ENCODE results near the gene MYO5B. TPM values are rescaled to one million over a fixed set of nuclear protein-coding genes. Genes with fewer than 3 reads are reported as not detected.

MYO5B gene
- total and polyA plus RNA-seq, 2 experiments from 2014 or later, result 20.3 to 41.9 TPM

DNA sequence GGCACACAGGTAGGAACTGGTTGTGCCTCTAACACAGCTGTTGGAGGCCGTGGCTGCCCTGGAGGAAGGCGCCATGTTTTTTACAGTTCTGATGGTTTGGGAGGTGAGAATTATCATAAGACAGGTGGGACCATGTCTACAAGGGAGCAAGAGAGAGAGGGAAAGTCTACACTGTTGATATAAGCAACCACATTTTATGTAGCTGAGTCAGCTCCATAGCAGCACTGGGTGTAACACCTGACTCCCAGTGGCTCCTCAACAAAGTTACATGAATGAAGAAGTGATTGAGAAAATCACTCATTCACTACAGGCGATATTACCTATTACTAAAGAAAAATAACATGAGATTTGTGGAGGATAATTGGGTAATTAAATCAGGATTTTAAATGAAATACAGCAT is 340.3 kb downstream of the MYO5B start:
- H3K4me2 ChIP-seq, result no peak overlapping the region
- H3K9me2 ChIP-seq (replicated peaks; ENCODE audit: insufficient read depth), result no peaks in the 10 kb centered on the region
- H3K9me3 ChIP-seq (ENCODE audit: low read depth), result no peaks in the 10 kb centered on the region
- no peak overlapping the region for H3K4me3 ChIP-seq
- no peak overlapping the region for H3K27ac ChIP-seq
- no peak for DNase-seq (ENCODE audit: low spot score)
- H3K79me2 ChIP-seq, result no peaks in the 10 kb centered on the region
- no peak overlapping the region for H2AFZ ChIP-seq
- no peaks in the 10 kb centered on the region for H3K27me3 ChIP-seq
- H3K4me1 ChIP-seq (ENCODE audit: insufficient read depth), result peaks cover 15% of the 10 kb centered on the region
- TF ChIP-seq EZH2 (IDR thresholded peaks at IDR 0.05; ENCODE audit: borderline replicate concordance) (no peak), EZH2phosphoT487 (IDR thresholded peaks at IDR 0.05; ENCODE audit: low read depth, severe bottlenecking, unreplicated experiment) (no peak)
- TF ChIP-seq, protein P1, sequence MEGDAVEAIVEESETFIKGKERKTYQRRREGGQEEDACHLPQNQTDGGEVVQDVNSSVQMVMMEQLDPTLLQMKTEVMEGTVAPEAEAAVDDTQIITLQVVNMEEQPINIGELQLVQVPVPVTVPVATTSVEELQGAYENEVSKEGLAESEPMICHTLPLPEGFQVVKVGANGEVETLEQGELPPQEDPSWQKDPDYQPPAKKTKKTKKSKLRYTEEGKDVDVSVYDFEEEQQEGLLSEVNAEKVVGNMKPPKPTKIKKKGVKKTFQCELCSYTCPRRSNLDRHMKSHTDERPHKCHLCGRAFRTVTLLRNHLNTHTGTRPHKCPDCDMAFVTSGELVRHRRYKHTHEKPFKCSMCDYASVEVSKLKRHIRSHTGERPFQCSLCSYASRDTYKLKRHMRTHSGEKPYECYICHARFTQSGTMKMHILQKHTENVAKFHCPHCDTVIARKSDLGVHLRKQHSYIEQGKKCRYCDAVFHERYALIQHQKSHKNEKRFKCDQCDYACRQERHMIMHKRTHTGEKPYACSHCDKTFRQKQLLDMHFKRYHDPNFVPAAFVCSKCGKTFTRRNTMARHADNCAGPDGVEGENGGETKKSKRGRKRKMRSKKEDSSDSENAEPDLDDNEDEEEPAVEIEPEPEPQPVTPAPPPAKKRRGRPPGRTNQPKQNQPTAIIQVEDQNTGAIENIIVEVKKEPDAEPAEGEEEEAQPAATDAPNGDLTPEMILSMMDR (IDR thresholded peaks at IDR 0.05; ENCODE audit: poor library complexity), result no peak
- no peaks in the 10 kb centered on the region for H4K20me1 ChIP-seq (ENCODE audit: insufficient read depth, poor library complexity, severe bottlenecking)
- no peaks in the 10 kb centered on the region for H3K36me3 ChIP-seq (replicated peaks; ENCODE audit: insufficient read depth, low read depth)
- 96% methylated on average over 3 of the region's 3 CpGs for WGBS (ENCODE audit: low lambda C conversion rate, missing lambda C conversion rate)

GRCh38 chr18:49853436-49853835 is 341.5 kb downstream of the MYO5B start:
- DNase-seq (ENCODE audit: low spot score), result no peak
- no peak overlapping the region for H3K4me3 ChIP-seq
- no peak overlapping the region for H3K27ac ChIP-seq
- no peak overlapping the region for H3K4me2 ChIP-seq
- no peaks in the 10 kb centered on the region for H3K79me2 ChIP-seq
- H2AFZ ChIP-seq, result no peak overlapping the region
- no peaks in the 10 kb centered on the region for H4K20me1 ChIP-seq (ENCODE audit: insufficient read depth, poor library complexity, severe bottlenecking)
- 95% methylated on average over 8 of the region's 8 CpGs for WGBS (ENCODE audit: low lambda C conversion rate, missing lambda C conversion rate)
- no peaks in the 10 kb centered on the region for H3K9me3 ChIP-seq (ENCODE audit: low read depth)
- peaks cover 13% of the 10 kb centered on the region for H3K4me1 ChIP-seq (ENCODE audit: insufficient read depth)
- TF ChIP-seq EZH2phosphoT487 (IDR thresholded peaks at IDR 0.05; ENCODE audit: low read depth, severe bottlenecking, unreplicated experiment), result no peak
- TF ChIP-seq, protein P1 (IDR thresholded peaks at IDR 0.05; ENCODE audit: poor library complexity), result no peak
- TF ChIP-seq EZH2 (IDR thresholded peaks at IDR 0.05; ENCODE audit: borderline replicate concordance), result no peak
- H3K9me2 ChIP-seq (replicated peaks; ENCODE audit: insufficient read depth), result no peaks in the 10 kb centered on the region
- no peaks in the 10 kb centered on the region for H3K36me3 ChIP-seq (replicated peaks; ENCODE audit: insufficient read depth, low read depth)
- no peaks in the 10 kb centered on the region for H3K27me3 ChIP-seq

DNA sequence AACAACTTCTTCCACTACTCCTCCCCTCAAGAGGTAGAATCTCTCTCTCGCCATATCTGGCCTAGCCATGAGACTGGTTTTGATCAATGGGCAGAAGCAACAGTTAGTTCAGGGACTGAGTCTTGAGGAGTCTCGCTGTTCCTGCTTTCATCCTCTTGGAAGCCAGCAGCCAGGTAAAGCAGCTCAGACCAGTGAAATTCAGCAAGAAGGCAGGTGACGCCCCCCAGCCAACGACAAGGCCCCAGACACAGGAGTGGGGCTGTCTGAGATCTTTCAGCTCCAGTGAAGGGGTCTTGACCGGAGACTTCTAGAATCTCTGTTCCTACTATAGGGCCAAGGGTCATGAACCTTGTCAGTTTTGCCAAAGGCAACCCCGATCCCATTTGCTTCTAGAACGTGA is 341.9 kb downstream of the MYO5B start:
- TF ChIP-seq EZH2phosphoT487 (IDR thresholded peaks at IDR 0.05; ENCODE audit: low read depth, severe bottlenecking, unreplicated experiment), result no peak
- TF ChIP-seq, protein P1 (IDR thresholded peaks at IDR 0.05; ENCODE audit: poor library complexity), result no peak
- no peak for TF ChIP-seq EZH2 (IDR thresholded peaks at IDR 0.05; ENCODE audit: borderline replicate concordance)
- Histone ChIP-seq H3K9me3 (ENCODE audit: low read depth) (no peaks in the 10 kb centered on the region), H3K79me2 (no peaks in the 10 kb centered on the region), H2AFZ (no peak overlapping the region), H3K27me3 (no peaks in the 10 kb centered on the region), H3K9me2 (replicated peaks; ENCODE audit: insufficient read depth) (no peaks in the 10 kb centered on the region), H3K4me3 (no peak overlapping the region), H3K4me2 (no peak overlapping the region), H3K4me1 (ENCODE audit: insufficient read depth) (peaks cover 9% of the 10 kb centered on the region), H4K20me1 (ENCODE audit: insufficient read depth, poor library complexity, severe bottlenecking) (no peaks in the 10 kb centered on the region), H3K36me3 (replicated peaks; ENCODE audit: insufficient read depth, low read depth) (no peaks in the 10 kb centered on the region), H3K27ac (no peak overlapping the region)
- DNase-seq (ENCODE audit: low spot score), result no peak
- 81% methylated on average over 7 of the region's 7 CpGs for WGBS (ENCODE audit: low lambda C conversion rate, missing lambda C conversion rate)

DNA sequence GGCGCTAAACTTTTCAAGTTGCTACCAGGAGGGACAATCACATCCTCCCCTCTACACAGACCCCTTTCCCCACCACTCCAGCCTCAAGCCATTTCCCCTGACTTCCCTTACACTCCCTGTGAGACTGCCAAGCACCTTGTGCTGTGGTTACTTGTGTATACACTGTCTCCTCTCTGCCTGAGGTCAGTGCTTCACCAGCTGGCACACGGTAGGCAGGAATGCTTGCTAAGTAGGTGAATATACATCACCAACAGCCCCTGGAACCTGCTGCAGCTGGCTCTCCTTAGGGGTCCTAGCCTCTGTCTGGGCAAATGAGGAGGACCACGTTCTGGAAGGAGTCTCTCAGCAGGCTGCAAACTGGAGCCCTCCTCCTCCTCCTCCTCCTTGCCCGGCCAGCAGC is 343.3 kb downstream of the MYO5B start:
- no peak overlapping the region for H3K4me3 ChIP-seq
- H2AFZ ChIP-seq, result no peak overlapping the region
- no peak for DNase-seq (ENCODE audit: low spot score)
- H3K4me1 ChIP-seq (ENCODE audit: insufficient read depth), result peaks cover 8% of the 10 kb centered on the region
- WGBS (ENCODE audit: low lambda C conversion rate, missing lambda C conversion rate), result 79% methylated on average over 4 of the region's 4 CpGs
- no peaks in the 10 kb centered on the region for H3K79me2 ChIP-seq
- no peaks in the 10 kb centered on the region for H3K9me2 ChIP-seq (replicated peaks; ENCODE audit: insufficient read depth)
- H4K20me1 ChIP-seq (ENCODE audit: insufficient read depth, poor library complexity, severe bottlenecking), result no peaks in the 10 kb centered on the region
- no peaks in the 10 kb centered on the region for H3K36me3 ChIP-seq (replicated peaks; ENCODE audit: insufficient read depth, low read depth)
- H3K27ac ChIP-seq, result no peak overlapping the region
- H3K27me3 ChIP-seq, result no peaks in the 10 kb centered on the region
- no peaks in the 10 kb centered on the region for H3K9me3 ChIP-seq (ENCODE audit: low read depth)
- TF ChIP-seq EZH2phosphoT487 (IDR thresholded peaks at IDR 0.05; ENCODE audit: low read depth, severe bottlenecking, unreplicated experiment) (no peak), EZH2 (IDR thresholded peaks at IDR 0.05; ENCODE audit: borderline replicate concordance) (no peak)
- TF ChIP-seq, protein P1 (IDR thresholded peaks at IDR 0.05; ENCODE audit: poor library complexity), result no peak
- no peak overlapping the region for H3K4me2 ChIP-seq

Measured in hepatocyte (in vitro differentiated cells).